Trophoblast cell (in vitro differentiated cells and primary cell): Measurements from ENCODE around the gene AVL9.
"Not testable (repeated sequence)": the region's sequence is repeated elsewhere in the genome, so short reads cannot be mapped to it uniquely, and the experiment has no call there.

Source experiments
- DNase-seq, 2 donors: peaks; one replicate each; pipeline ENCODE4 v3.0.0-alpha.2; 2016
- H2AFZ ChIP-seq: 2 replicates; pipeline ENCODE4 v1.6.1; 2013; ENCODE audit warnings: low read length, moderate library complexity, mild to moderate bottlenecking; ENCODE audit not compliant: insufficient read depth, poor library complexity
- H2AK5ac ChIP-seq: 2 replicates; pipeline ENCODE4 v1.6.1; 2013; ENCODE audit warnings: mild to moderate bottlenecking, low read length
- H2BK120ac ChIP-seq: 2 replicates; pipeline ENCODE4 v1.6.1; 2013; ENCODE audit warnings: low read length, mild to moderate bottlenecking, moderate library complexity; ENCODE audit not compliant: insufficient read depth, poor library complexity
- H2BK12ac ChIP-seq: 2 replicates; pipeline ENCODE4 v1.6.1; 2013; ENCODE audit warnings: mild to moderate bottlenecking, low read length, moderate library complexity
- H2BK5ac ChIP-seq: 2 replicates; pipeline ENCODE4 v1.6.1; 2013; ENCODE audit warnings: low read length, low read depth, moderate library complexity, mild to moderate bottlenecking; ENCODE audit not compliant: poor library complexity
- H3K14ac ChIP-seq: 2 replicates; pipeline ENCODE4 v1.6.1; 2013; ENCODE audit warnings: mild to moderate bottlenecking, low read length
- H3K18ac ChIP-seq: 2 replicates; pipeline ENCODE4 v1.6.1; 2013; ENCODE audit warnings: mild to moderate bottlenecking, low read length
- H3K23ac ChIP-seq: 2 replicates; pipeline ENCODE4 v1.6.1; 2013; ENCODE audit warnings: low read length
- H3K27ac ChIP-seq: 2 replicates; pipeline ENCODE4 v1.5.1; 2013; ENCODE audit warnings: low read depth, mild to moderate bottlenecking, inconsistent platforms, low read length, moderate library complexity
- H3K27me3 ChIP-seq: 2 replicates; pipeline ENCODE4 v1.6.1; 2013; ENCODE audit warnings: inconsistent platforms, mild to moderate bottlenecking, low read length, moderate library complexity; ENCODE audit not compliant: insufficient read depth
- H3K36me3 ChIP-seq, 2 experiments: 1 replicate in 1 of 2; 2 replicates in 1 of 2; pipeline ENCODE4 v1.6.1; 2013; ENCODE audit warnings: low read length in 2 of 2, mild to moderate bottlenecking in 2 of 2, moderate library complexity in 1 of 2; ENCODE audit not compliant: insufficient read depth in 2 of 2, control insufficient read depth in 1 of 2
- H3K4ac ChIP-seq: 2 replicates; pipeline ENCODE4 v1.6.1; 2013; ENCODE audit warnings: low read depth, mild to moderate bottlenecking, low read length, moderate library complexity
- H3K4me1 ChIP-seq, 2 experiments: 1 replicate in 1 of 2; 2 replicates in 1 of 2; pipeline ENCODE4 v1.6.1; 2013; ENCODE audit warnings: low read length in 2 of 2, mild to moderate bottlenecking in 2 of 2, moderate library complexity in 1 of 2; ENCODE audit not compliant: insufficient read depth in 2 of 2, control insufficient read depth in 1 of 2
- H3K4me2 ChIP-seq: 2 replicates; pipeline ENCODE4 v1.6.1; 2013; ENCODE audit warnings: inconsistent platforms, mild to moderate bottlenecking, low read length, moderate library complexity
- H3K4me3 ChIP-seq: 2 replicates; pipeline ENCODE4 v1.5.1; 2013; ENCODE audit warnings: mild to moderate bottlenecking, low read depth, low read length, inconsistent platforms
- H3K79me1 ChIP-seq: one replicate; pipeline ENCODE4 v1.6.1; 2013; ENCODE audit warnings: low read length
- H3K79me2 ChIP-seq: 2 replicates; pipeline ENCODE4 v1.6.1; 2013; ENCODE audit warnings: low read length, mild to moderate bottlenecking; ENCODE audit not compliant: control insufficient read depth, insufficient read depth, poor library complexity
- H3K9ac ChIP-seq: 2 replicates; pipeline ENCODE4 v1.6.1; 2013; ENCODE audit warnings: mild to moderate bottlenecking, low read length
- H3K9me3 ChIP-seq: 2 replicates; pipeline ENCODE4 v1.6.1; 2013; ENCODE audit warnings: low read depth, mild to moderate bottlenecking, control low read depth, inconsistent platforms, low read length; ENCODE audit not compliant: insufficient read depth
- H4K12ac ChIP-seq: 2 replicates; pipeline ENCODE4 v1.6.1; 2013; ENCODE audit warnings: low read depth, mild to moderate bottlenecking, low read length, moderate library complexity
- H4K8ac ChIP-seq: 2 replicates; pipeline ENCODE4 v1.6.1; 2013; ENCODE audit warnings: low read depth, mild to moderate bottlenecking, low read length, moderate library complexity
- H4K91ac ChIP-seq: one replicate; pipeline ENCODE4 v1.6.1; 2013; ENCODE audit warnings: low read depth, mild to moderate bottlenecking, low read length, moderate library complexity
- WGBS: extraction: QIAGEN DNeasy Blood & Tissue Kit; methylation state at CpG from one replicate; pipeline ENCODE4 v1.1.7; 2013; ENCODE audit warnings: missing lambda C conversion rate; ENCODE audit not compliant: insufficient read length, insufficient coverage; ENCODE audit errors: extremely low coverage; 5-methylcytosine and 5-hydroxymethylcytosine counted together

The AVL9 gene

GRCh38 chr7:32494946-32495297 lies 367 bp upstream of the AVL9 start:
- Histone ChIP-seq H3K4me3 (peak overlapping the region; percentile 38), H3K27me3 (no peaks in the 10 kb centered on the region), H3K23ac (no peak overlapping the region), H3K36me3 (no peaks in the 10 kb centered on the region), H2BK12ac (no peak overlapping the region), H3K9me3 (peaks cover 2% of the 10 kb centered on the region), H4K8ac (peak overlapping the region; percentile 87), H3K9ac (peak overlapping the region; percentile 65), H3K79me2 (peaks cover 9% of the 10 kb centered on the region), H3K4me1 (peaks cover 0 to 2% of the 10 kb centered on the region in 2 experiments), H2BK5ac (peak overlapping the region; percentile 59), H4K12ac (peak overlapping the region; percentile 32), H3K4me2 (peak overlapping the region; percentile 78), H3K18ac (peak overlapping the region; percentile 65), H4K91ac (no peak overlapping the region), H2BK120ac (peak overlapping the region; percentile 55), H3K27ac (peak overlapping the region; percentile 23), H2AK5ac (no peak overlapping the region), H3K14ac (no peak overlapping the region), H3K4ac (no peak overlapping the region), H2AFZ (no peak overlapping the region), H3K79me1 (peaks cover 12% of the 10 kb centered on the region)
- no CpG with 5 or more reads among the region's 14 CpGs for WGBS
- no peak for DNase-seq

GRCh38 chr7:32496052-32496813 lies 944 bp downstream of the AVL9 start:
- Histone ChIP-seq H3K4me2 (peak overlapping the region; percentile 81), H3K14ac (peak overlapping the region; percentile 9), H2BK12ac (no peak overlapping the region), H2BK120ac (peak overlapping the region; percentile 4), H2AFZ (no peak overlapping the region), H4K12ac (no peak overlapping the region), H3K18ac (no peak overlapping the region), H3K79me1 (peaks cover 10% of the 10 kb centered on the region), H3K79me2 (peaks cover 9% of the 10 kb centered on the region), H2BK5ac (peak overlapping the region; percentile 99), H3K9ac (peak overlapping the region; percentile 85), H3K4ac (peak overlapping the region; percentile 67), H4K8ac (peak overlapping the region; percentile 11), H3K36me3 (no peaks in the 10 kb centered on the region), H3K23ac (no peak overlapping the region), H3K27me3 (no peaks in the 10 kb centered on the region), H4K91ac (peak overlapping the region; percentile 20), H3K9me3 (no peaks in the 10 kb centered on the region), H2AK5ac (no peak overlapping the region), H3K4me3 (peak overlapping the region; percentile 87), H3K27ac (peak overlapping the region; percentile 97), H3K4me1 (peaks cover 0 to 2% of the 10 kb centered on the region in 2 experiments)
- WGBS = 89% methylated on average over 1 of the region's 10 CpGs
- peak in 1 of 2 donors; percentile 41 for DNase-seq

GRCh38 chr7:32499755-32500154 lies 4.5 kb downstream of the AVL9 start:
- H4K12ac ChIP-seq, H3K4me1 ChIP-seq, H4K91ac ChIP-seq, H3K27ac ChIP-seq, H3K23ac ChIP-seq, H3K27me3 ChIP-seq, H3K36me3 ChIP-seq, H3K14ac ChIP-seq, H4K8ac ChIP-seq, H2AK5ac ChIP-seq, H3K18ac ChIP-seq, H3K9me3 ChIP-seq, H3K4ac ChIP-seq, H3K79me1 ChIP-seq, DNase-seq, H3K4me3 ChIP-seq, H2BK120ac ChIP-seq, H3K9ac ChIP-seq, H2BK5ac ChIP-seq, H2AFZ ChIP-seq, H3K4me2 ChIP-seq, H2BK12ac ChIP-seq: not testable (repeated sequence)
- no CpG with 5 or more reads among the region's 2 CpGs for WGBS
- peaks cover 13% of the 10 kb centered on the region for H3K79me2 ChIP-seq

DNA sequence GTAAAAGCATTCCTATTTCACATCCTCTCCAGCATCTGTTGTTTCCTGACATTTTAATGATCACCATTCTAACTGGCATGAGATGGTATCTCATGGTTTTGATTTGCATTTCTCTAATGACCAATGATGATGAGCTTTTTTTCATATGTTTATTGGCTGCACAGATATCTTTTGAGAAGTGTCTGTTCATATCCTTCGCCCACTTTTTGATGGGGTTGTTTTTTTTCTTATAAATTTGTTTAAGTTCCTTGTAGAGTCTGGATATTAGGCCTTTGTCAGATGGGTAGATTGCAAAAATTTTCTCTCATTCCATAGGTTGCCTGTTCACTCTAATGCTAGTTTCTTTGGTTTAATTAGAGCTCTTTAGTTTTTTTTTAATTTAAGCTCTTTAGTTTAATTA lies 4.9 kb downstream of the AVL9 start:
- H2BK120ac ChIP-seq, H2AK5ac ChIP-seq, H3K4me2 ChIP-seq, H3K23ac ChIP-seq, H4K91ac ChIP-seq, H3K4me3 ChIP-seq, H3K36me3 ChIP-seq, H4K8ac ChIP-seq, H3K14ac ChIP-seq, DNase-seq, H2BK12ac ChIP-seq, H2BK5ac ChIP-seq, H3K27me3 ChIP-seq, H3K18ac ChIP-seq, H4K12ac ChIP-seq, H3K4me1 ChIP-seq, H3K27ac ChIP-seq, H3K9me3 ChIP-seq, H3K4ac ChIP-seq, H2AFZ ChIP-seq, H3K79me1 ChIP-seq, H3K9ac ChIP-seq: not testable (repeated sequence)
- WGBS = no CpG with 5 or more reads among the region's 1 CpG
- peaks cover 10% of the 10 kb centered on the region for H3K79me2 ChIP-seq
